Activated naive CD4-positive, alpha-beta T cell treated with anti-CD3 and anti-CD28 coated beads, Interleukin-2, amount 50 U/mL, for 16 hours (primary cell): ENCODE data around the gene SNAI1.

Source experiments
- DNase-seq: peaks from one replicate; pipeline ENCODE4 v3.0.0-alpha.2; 2020

Gene SNAI1

DNA sequence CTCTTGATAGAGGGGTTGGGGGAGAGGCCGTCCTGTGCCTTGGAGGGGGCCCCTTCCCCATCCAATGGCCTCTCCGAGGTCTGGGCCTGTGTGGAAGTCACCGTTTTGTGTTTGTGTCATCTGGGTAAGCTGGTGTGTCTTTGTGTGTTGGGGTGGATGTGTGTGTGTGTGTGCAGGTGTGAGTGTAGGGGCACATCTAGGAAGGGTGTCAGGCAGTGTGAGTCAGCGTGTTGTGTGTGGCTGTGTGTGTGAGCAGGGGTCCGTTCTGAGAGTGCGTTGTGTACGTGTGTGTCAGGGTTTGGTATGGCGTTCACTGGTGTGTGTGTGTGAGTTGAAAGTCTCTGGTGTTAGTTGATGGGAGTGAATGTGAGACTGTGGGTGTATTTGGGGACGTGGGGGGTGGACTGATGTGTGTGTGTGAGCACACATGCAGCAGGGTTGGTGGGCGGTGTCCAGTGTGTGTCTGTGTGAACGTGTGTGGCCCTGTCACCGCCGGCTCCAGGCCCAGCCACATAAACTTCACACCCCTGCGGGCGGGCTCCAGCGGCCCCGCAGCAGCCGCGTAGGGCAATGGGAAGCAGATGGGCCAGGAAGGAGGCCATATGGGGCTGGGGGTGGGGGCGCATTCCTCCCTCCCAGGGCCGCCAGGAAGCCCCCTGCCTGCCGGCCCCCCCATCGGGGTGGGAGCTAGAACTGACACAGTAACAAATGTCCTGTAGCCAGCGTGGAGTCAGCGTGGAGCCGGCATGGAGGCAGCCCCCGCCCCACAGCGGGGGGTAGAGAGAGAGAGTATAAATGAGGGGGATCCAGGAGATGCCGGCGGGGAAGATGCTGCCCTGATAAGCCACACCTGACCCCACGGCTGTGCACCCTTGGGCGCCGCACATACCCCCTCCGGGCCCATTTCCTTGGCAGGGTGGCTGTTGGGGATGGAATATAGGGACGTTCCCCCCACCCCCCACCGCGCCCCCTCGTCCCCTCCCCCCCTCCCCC lies 32.1 kb downstream of the SNAI1 start:
- no peak for DNase-seq

DNA sequence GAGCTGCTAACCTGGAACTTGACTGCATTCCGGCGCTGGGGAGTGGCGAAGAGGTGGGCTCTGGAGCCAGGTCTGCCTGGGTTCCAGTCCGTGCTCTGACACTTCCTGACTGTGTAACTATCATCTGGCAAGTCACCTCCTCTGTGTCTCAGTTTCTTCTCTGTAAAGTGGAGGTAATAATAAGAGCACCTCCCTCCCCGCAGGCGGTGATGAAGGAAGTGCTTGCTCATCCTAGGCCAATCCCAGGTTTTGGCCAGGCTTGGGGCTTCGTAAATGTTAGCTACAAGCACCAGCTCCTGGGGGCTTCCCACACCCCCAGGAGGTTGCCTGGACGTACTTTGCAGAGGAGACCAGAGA lies 32.8 kb downstream of the SNAI1 start:
- no peak for DNase-seq

DNA sequence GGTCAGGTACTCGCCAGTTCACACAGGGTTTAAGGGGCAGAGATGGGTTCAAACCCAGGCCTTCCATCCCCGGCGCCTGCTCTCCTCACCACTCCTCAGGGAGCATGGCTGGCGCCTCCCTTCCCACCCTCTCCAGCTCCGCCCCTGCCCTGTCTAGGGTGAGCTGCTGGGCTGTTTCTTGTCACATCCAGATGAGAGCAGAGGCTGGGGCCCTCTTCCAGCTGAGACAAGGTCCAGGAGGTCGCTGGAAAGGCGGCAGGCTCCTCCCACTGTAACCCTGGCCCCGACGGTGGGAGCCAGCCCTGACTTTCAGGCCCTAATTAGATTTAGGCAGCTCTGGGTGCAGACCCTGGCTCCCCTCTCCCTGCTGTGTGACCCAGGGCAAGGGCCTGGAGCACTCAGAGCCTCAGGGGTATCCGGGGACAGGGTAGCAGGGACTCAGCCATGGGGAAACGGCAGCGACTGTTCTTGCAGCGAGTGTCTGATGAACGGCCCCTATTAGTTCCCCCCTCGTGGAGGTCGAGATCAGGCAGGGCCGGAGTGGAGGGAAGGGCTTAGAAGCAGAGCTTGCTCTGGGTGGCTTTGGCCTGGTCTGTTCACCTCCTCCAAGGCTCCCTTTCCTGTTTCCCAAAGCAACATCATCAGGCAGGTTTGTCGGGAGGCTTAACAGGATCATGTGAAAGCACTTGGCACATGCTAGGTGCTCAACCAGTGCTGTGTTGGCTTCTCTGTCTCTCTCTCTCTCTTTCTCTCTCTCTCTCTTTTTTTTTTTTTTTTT lies 33.4 kb downstream of the SNAI1 start:
- DNase-seq = no peak

DNA sequence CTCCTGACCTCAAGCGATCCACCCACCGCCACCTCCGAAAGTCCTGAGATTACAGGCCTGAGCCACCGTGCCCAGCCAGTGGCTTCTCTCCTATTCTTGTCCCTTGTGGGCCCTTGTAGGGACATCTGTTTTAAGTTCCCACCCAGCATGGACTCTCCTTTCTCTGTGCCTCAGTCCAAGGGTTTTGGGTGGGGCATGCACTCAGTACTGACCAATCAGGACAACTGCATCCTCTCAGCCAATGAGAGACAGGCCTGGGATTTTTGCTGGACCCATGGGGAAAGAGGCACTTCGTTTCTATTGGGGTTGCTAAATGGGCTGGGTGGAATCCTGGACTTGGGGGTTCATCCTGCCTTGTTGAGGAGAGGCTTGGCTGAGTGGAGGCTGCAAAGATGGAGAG lies 34.4 kb downstream of the SNAI1 start:
- DNase-seq = no peak

DNA sequence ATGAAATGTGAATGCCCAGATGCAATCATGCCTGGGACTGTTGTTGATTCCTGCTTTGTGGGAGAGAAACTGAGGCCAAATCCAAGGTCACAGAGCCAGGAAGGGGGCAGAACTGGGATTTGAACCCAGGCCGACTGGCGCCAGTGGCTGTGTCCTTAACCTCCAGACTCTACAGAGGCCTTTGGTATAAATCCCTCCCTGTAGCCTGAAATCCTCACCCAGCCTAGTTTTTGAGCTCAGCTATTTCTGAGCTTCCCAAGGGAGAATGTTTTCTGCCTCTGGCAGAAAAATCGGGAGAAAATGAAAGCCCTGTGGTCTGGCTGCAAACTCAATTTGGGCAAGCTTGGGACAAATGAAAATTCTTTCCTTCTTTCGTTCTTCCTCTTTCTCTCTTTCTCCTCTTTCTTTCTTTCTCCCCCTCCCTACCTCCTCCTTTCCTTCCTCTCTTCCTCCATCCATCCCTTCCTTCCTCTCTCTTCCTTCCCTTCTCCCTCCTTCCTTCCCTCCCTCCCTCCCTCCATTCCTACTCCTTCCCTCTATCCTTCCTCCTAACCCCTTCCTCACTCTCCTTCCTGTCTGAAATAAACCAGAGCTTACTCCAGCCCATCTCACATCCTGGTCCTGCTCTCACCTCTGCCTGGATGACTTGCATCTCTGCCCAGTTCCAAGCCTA lies 34.9 kb downstream of the SNAI1 start:
- no peak for DNase-seq

DNA sequence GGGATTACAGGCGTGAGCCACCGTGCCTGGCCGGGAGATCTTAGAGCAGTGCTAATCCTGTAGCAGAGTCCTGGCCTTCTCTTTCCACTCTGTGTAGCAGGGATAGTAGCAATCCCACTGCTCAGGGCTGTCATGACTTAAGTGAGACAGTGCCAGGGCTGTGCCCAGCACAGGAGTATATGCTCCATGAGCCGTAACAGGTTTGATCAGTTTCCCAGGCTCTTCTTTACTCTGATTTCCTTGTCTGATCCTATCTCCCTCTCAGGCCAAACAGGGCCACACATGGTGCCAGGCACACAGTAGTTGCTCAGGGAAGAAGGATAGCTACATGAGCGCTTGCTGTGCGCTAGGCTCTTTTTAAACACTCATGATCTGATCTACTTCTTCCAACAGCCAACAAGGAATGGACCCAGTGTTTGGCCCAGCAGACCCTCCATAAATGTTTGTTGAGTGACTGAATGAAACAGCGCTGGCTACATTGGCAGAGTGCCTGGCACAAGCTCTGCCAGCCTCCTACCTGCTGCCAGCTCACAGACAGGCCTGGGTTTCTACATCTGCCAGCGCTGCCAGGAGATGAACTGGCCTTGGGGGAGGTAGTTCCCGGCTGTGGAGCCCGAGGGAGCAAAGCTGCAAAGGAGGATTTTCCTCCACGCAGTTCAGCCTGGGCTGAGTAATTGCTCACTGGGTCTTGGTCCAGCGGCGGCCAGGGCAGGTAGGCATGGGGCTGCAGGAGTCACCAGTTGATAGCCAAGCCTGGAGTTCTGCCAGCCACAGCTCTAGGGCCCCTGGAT lies 36.9 kb downstream of the SNAI1 start:
- DNase-seq = no peak

DNA sequence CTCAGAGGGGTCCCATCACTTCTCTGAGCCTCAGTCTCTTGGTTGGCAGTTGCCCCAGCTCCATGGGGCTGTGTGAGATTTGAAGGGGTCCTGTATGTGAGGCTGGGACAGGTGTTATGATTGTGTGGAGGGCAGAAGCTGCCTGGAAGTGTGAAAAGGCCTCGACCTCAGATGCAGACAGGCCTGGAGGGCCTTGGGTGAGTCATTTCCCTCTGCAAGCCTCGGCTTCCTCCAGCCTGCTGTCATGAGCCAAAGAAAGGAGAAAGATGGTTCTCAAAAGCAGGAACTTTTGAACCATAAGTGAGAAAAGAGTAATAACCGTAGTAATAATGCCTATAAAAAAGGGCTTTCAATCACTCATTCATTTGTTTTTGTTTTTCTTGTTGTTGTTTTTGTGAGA lies 37.5 kb downstream of the SNAI1 start:
- DNase-seq = no peak

DNA sequence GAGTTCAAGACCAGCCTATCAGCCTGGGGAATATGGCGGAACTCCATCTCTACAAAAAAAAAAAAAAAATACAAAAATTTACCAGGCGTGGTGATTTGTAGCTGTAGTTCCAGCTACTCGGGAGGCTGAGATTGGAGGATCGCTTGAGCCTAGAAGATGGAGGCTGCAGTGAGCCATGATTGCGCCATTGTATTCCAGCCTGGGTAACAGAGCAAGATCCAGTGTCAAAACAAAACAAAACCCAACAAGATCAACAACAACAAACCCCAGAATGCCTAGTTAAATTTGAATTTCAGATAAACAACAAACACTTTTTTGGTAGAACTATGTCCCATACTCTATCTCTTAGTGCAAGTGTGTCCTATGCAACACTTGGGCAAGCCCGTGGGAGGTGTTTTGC lies 39.9 kb downstream of the SNAI1 start:
- DNase-seq = no peak

DNA sequence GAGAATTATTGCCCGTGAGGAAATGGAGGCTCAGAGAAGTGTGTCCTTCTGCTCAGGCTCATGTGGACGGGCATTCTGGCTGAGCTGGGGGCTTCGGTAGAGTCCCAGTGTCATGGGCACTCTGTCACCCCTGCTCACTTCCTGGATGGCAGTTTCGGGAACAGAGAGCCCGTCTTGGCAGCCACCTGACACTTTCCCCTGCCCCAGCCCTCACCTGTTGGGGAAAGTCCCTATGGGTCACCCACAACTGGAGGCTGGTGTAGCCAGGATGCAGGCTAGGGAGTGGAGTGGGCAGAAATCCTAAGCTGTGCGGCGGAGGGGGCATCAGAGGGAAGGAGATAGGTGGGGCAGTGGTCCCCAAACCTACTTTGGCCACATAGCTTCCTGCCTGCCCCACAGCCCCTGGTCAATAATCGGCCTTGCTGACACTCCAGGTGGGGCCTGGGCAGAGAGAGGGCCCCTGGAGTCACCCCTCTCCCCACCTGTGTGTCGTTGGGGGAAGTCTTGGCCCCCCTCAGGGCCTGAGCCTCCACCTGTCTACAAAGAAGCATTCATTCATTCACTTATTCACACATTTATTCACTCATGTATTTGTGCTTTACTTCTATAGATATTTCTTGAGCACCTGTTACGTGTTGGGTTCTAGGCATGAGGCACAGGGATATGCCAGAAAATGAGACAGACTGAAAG lies 40.5 kb downstream of the SNAI1 start:
- no peak for DNase-seq

DNA sequence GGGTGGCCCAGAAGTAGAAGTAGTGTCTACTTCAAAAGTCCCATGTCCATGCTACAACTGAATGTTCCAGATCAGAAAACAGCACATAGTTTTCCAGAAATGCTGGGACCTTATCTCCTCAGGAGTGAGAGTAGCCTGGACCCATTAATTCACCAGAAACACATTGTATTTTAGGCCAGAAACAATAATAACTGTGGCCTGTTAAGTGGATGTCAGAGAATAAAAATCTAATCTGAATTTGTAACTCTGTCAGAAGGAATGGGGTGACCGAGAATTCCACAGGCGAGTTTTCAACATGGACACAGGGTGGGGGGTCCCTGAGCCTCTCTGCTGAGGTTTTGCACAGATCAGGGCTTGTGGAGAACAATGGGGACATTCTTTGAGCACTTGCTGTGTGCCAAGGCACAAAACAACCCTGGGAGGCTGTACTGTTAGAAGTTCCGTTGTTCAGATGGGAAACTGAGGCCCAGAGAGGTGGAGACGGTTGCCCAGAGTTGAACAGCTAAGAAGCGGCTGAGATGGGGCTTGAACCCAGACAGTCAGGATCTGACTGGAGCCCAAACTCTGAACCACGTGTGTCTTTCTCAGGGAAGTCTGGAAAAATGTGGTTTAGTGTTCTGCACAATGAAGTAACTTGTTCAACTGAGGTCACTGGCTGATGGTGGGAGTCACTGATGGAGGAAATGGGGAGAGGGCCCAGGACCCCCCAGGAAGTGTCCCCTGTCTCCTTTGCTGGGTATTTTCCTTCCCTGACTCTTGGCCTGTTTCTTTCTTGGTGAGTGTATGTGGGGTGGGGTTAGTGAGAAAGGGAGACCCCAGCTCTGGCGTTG lies 44.2 kb downstream of the SNAI1 start:
- no peak for DNase-seq

DNA sequence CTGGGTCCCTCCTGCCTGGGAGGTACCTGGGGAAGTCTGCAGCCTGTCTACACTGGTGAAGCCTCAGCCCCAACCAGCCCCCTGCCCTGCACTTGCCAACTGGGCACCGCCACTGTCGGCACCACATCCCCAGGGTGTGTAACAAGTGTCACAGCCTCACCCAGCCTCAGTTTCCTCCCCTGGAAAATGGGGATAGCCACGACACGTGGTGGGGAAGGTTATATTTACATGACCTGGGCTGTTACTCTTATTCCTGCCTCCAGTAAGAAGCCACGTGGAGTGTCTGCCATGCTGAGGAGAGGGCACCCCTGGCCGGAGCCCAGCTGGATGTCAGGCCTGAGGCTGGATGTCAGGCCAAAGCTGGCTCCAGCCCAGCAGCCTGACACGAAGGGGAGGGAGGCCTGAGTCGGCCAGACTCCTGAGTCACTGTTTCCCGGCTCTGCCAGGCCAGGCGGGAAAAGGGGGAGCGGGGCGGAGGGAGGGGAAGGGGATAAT lies 44.9 kb downstream of the SNAI1 start:
- DNase-seq = no peak

DNA sequence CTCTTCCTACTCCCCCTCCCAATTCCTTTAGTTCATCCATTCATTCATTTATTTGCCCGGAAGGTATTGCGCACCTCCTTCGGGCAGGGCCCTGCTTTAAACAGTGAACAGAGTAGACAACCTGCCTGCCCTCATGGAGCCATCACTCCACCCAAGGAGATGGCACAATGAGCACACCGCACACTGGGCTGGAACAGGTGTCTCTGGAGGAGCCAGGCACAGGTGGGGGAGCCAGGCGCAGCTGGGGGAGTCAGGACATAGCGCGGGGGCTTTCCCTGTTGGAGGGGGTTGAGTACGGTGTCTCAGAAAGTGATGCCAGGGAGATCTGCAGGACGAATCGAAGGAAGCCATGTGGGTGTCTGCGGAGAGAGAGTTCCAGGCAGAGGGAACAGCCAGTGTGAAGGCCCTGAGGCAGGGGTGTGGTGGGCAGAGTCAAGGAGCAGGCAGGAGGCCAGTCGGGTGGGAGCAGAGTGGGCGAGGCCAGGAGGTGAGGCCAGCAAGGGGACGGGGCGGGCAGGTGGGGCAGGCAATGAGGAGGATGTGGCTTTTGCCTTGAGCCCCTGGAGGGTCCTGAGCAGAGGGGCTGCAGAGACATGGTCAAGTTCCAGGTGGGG lies 46.4 kb downstream of the SNAI1 start:
- no peak for DNase-seq

DNA sequence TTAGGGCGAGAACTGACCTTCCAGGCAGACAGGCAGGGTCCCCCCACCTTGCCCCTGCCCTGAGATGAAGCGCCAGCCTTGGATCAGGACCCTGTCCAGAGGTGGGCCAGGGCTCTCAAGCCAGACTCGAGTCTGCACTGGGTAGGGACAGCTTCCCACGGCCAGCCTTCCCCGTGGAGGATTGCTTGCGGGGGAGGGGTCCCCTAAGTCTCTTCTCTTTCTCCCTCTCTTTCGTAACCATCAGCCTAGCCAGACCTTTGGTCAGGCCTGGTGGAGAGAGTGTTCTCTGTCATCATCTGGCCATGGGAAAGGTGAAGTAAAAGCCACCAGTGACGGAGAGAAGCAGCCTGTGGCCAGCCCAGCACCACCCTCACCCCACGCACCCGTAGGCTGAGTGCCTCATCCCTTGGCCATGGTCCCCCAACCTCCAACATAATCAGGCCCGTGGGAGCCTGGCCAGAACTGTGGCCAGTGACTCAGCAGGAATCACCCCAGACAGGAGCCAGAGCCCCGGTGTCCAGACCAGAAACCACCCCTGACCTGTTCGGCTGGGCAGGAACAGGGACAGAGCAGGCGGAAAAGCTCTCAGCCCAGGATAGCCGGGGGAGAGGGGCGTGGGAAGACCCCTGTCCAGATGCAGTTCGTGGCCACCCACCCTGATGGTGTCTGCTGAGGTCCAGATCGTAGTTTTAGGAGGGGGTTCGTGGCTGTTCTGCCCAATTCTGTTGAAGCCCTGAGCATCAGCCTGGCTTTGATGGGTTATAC lies 47.1 kb downstream of the SNAI1 start:
- DNase-seq = no peak

DNA sequence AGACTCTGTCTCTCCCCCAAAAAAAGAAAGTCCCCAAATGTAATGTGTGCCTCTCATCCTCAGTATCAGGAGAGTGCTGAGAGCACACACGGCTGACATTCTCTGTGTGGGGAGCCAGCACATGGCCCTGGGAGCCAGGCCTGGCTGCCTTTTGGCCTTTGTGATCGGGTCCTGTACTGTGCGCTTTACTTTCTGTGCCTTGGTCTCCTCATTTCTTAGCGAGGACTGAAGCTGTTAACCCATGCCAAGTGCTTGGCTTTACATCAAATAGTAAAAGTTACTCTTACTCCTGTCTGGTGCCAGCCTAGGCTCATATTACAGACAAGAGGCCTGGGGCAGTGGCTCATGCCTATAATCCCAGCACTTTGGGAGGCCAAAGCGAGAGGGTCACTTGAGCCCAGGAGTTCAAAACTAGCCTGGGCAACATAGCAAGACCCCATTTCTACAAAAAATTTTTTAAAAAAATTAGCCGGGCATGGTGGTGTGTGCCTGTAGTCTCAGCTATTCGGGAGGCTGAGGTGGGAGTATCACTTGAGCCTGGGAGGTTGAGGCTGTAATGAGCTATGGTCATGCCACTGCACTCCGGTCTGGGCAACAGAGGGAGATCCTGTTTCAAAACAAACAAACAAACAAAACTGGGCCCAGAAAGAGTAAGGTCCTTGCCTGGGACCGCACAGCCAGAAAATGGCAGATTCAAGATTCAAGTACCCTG lies 50.3 kb downstream of the SNAI1 start:
- DNase-seq = no peak

DNA sequence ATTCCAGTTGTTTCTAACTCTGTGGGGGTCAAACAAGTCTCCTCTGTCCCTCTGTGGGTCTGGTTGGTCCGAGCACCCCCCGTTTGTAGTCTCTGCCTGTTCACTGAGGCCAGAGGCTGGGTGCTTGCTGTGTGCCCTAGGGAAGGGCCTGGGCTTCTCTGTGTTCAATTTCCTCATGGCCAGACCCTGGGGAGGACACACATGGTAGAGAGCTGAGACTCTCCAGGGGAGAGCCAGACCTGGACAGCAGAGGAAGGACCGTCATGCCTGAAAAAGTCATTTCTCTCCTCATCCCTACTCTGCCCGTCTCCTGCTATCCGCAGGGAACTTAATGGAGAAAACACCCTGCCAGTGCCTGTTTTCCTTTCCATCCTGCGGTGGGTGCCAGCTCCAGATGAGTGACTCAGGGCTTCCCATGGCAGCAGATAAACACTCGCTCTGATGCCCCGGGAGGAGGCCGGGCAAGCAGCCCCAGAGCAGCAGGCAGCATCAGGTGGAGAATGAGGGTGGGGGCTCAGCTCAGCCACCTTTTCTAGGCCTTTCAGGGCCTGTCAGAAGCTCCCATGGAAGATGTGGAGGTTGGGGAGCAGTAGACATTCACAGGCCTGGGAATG lies 51.9 kb downstream of the SNAI1 start:
- DNase-seq = no peak

DNA sequence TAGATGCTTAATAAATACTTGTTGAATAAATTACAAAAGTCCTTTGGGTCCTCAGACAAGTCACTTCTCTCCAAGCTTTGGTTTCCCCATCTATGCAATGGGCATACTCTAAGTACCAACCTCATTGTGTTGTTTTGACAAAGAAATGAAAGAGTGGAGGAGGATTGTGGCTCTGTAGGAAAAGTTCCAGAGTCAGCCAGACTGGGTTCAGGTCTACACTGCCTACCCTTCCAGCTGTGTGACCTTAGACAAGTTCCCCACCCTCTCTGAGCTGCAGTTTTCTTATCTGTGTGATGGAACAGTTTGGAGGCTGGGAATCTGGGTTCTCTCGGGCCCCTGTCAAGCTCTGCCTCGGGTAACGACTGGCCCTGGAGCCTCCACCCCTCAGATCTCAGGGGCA lies 53.9 kb downstream of the SNAI1 start:
- DNase-seq = no peak

DNA sequence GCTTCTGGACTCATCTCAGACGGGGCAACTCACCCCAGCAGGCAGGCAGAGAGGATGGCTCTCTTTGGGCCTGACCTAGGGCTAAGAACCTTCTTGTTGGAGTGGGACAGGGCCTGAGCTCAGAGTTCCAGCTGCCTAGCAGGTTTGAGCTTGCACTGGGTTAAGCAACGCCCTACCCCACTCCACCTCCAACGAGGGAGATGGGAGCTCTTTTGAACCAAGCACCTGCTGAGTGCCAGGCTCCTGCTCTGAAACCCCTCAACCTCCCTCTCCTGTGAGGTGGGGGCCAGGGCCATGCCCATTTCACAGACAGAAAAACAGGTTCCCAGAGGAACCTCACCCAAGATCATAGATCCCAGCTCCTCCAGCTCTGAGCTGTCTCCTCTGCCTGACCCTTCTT lies 54.3 kb downstream of the SNAI1 start:
- no peak for DNase-seq

DNA sequence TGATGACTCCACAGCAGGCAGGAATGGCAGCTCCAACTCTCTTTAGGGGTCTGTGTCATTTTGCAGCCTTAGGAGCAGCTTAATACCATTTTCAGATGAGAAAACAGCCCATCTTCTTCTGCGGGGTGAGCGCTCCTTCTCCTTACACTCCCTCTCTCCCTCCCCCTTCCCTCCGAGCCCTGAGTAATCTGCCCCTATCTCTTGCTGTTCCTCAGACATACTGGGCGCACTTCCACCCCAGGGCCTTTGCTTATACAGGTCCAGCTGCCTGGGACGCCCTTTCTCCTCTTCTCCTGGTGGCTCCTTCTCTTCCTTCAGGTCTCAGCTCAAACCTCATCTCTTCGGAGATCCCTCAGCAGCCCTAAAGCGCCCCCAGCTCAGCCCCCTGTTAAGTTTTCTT lies 54.8 kb downstream of the SNAI1 start:
- no peak for DNase-seq

DNA sequence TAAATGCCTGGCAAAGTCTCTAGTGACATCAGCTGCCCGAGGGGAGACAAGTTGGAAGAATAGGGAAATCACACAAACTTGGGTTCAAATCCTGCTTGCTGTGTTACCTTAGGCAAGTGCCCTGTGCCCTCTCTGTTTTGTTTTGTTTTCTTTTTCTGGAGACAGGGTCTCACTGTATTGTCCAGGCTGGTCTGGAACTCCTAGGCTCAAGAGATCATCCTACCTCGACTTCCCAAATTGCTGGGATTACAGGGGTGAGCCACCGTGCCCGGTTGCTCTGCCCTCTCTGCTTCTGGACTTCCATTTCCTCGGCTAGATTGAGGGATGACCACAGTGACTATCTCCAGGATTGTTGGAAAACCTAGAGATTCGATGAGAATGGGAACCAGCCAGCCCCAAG lies 55.4 kb downstream of the SNAI1 start:
- no peak for DNase-seq
